ENCODE data around the gene KRT85.
"Not testable (repeated sequence)": the region's sequence is repeated elsewhere in the genome, so short reads cannot be mapped to it uniquely, and the experiment has no call there.

GRCh38 chr12:52345041-52345440, 22.2 kb downstream of the KRT85 start:
- TF ChIP-seq CTCF (conservative IDR thresholded peaks at IDR 0.05; ENCODE audit: low read depth, low read length); EZH2 (IDR thresholded peaks at IDR 0.05; ENCODE audit: borderline replicate concordance, low read depth, low read length, poor library complexity, severe bottlenecking): not testable (repeated sequence)

Measured in A673 (cell line).